Daoy (cell line): ENCODE data around the gene SIAH3. TPM values are rescaled to one million over a fixed set of nuclear protein-coding genes. Genes with fewer than 3 reads are reported as not detected.
"Not testable (repeated sequence)": the region's sequence is repeated elsewhere in the genome, so short reads cannot be mapped to it uniquely, and the experiment has no call there.

Experiments
- DNase-seq: peaks from one replicate; pipeline ENCODE4 v3.0.0-alpha.2; 2015; ENCODE audit warnings: low read depth
- total RNA-seq: library from RNA; depleted of rRNA; stranded (reverse); fragments of >200 nt; shearing (Covaris generic); gene quantifications from 2 replicates; pipeline ENCODE4 v1.2.3, GENCODE V29; 2014; rRNA removed

Gene SIAH3, protein sequence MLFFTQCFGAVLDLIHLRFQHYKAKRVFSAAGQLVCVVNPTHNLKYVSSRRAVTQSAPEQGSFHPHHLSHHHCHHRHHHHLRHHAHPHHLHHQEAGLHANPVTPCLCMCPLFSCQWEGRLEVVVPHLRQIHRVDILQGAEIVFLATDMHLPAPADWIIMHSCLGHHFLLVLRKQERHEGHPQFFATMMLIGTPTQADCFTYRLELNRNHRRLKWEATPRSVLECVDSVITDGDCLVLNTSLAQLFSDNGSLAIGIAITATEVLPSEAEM
- 0.06 and 0.12 TPM in 2 replicates for total RNA-seq

DNA sequence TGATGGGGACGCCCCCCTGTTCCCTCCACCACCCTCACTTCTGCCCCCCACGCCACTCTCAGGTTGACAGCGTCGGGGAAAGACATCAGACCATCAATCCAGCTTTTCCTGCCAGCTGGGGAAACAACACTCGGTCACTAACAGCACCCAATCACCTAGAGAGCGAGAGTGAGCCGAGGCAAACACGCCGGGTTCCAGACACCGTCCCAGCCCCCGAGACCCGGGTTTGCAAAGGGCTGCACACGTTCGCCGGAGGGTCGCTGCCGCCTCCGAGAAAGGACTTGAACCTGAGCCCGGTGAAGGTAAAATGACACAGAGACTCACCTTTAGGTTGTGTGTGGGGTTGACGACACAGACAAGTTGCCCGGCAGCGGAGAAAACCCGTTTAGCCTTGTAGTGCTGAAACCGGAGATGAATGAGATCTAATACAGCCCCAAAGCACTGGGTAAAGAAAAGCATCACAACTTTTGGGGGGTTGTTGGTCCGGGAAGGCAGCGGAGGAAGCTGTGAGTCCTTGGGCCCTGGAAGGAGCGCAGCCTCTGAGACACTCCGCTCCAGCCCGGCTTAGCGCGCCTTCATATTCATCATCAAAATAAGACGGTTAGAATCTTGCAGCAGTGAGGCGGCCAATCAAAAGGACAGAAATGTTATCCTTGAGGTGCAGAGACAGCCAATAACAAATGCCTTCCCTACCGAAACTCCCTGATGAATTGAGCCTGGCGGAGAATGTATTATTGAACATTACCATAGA, at the start of gene SIAH3:
Gene SIAH3 (minus strand): TSS at position 583 of the 751 bp plus-strand sequence. CDS start 124 bp downstream, at position 459.
- DNase-seq, result peak; percentile 40

DNA sequence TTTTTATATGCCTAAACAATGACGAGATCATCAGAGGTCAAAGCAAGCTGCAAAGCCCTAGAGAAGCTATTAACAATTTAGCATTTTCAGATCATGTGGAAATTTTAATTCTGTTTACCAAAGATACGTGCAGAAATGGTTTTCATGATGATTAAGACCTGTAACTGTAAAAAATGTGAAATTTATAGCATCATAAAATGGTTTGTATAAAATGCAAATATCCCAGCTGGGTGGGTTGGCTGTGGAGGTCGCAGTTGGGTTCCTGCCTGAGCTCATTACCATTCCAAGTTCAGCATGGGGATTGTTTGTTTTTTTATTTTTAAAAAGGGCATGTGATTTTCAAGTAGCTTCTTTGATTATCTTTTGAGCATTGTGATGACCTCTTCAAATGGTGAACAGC, 47.9 kb upstream of the SIAH3 start:
- DNase-seq, result no peak

DNA sequence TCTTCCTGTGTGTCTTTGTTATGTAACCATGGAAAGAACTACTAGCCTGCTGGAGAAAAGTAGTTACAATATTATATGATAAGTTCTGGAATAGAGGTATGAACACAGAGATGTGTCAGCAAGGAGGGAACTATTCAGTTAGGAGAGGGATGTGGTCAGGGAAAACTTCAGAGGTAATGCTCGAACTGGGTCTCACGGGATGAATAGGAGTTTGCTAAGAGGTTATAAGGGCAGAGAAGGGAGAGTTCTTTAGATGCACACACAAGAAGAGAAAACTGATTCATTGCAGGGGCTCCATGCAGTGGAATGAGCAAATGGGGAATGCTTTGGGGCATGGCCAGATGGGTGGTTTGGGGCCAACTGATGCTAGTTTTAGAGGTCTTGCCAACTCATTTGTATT, 46.0 kb upstream of the SIAH3 start:
- DNase-seq, result no peak

DNA sequence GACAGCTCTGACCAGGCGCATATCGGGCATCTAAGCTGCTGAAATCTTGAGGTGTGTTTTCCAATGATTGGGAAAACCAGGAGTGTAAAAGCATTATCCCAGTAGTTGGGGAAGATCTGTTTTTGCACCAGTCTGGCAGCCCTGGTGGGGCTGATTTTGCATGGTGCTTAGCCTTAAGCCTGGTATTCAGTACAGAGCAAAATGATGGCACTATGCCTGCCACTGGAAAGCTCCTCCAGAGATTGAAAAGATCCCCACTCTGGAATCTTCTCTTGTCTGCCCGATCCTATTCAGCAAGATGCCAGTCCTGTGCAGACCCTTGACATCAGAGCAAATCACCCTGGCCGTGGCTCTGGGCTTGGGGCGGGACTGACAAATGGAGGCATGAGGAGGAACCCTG, 44.7 kb upstream of the SIAH3 start:
- no peak for DNase-seq

DNA sequence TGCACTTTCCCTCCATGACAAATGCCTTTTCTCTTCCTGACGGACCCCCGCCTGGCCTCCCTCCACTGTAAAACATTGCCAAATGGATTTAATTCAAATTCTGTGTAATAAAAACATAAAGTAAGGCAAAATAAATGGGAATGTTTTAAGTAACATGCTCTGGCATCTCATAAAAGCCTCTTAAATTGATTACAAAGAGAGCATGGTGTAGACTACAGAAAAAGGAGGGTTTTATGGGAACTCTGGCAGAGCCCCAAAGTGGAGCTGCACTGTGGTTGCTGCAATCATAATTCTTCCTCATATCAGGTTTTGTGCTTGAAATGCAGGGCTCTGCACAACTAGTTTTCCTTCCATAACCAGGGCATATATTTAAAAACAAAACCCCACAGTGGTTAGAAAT, 44.3 kb upstream of the SIAH3 start:
- DNase-seq, result no peak

DNA sequence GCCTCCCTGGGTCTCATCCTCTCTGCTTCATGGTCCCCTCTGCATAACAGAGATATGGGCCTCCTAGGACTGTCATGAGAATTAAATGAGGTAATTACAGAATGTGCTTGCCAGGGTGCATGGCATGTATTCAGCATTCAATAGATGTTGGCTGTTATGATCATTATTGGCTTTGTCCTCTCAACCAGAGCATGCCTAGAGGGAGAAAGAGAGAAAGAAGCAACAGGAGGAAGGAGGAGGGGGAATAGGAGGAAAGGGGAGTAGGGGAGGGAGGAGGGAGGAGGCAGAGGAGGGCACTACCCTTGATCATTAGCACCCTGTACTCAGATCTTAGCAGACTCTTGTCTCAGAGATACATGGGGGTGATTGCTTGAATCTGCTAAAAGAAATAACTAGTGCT, 41.0 kb upstream of the SIAH3 start:
- no peak for DNase-seq

DNA sequence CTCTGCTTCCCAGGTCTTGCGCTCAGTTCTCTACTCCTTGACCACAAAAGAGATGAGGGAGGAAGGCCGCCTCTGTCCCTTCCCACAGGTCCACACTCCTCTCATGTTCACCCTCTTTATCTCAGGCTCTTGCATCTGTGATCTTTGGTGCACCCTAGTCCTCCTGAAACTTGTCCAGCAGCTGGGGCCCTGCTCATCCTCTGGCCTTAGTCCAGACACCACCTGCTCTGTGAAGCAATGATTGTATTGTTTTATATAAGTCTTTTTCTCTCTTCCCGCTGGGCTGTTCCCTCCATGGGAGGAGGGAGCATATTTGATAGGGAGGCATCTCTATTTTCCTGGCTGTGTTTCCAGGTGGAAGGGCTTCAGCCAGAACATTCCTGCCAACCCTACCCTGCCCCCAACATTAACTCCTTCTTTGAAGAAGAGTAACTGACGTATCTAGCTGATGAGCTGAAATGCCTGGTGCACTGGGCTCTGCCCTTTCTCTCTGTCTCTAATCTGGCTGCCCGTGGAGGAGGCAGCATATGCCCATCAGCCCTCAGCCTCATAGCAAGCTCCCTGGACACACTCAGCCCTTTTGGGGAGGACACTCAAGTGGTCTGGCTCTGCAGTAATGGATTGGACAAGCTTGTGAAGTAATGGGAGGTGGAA, 38.2 kb upstream of the SIAH3 start:
- DNase-seq, result no peak

DNA sequence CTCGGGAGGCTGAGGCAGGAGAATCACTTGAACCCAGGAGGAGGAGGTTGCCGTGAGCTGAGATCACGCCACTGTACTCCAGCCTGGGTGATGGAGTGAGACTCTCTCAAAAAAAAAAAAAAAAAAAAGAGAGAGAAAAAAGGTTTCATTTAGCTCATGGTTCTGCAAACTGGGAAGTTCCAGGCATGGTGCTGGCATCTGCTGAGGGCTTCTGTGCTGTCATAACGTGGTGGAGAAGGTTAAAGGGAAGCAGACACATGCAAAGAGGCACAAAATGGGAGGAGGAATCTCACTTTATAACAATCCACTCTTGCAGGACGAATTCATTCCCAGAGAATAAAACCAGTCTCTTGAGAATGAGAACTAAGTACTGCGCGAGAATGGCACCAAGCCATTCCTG, 34.9 kb upstream of the SIAH3 start:
- DNase-seq, result no peak

DNA sequence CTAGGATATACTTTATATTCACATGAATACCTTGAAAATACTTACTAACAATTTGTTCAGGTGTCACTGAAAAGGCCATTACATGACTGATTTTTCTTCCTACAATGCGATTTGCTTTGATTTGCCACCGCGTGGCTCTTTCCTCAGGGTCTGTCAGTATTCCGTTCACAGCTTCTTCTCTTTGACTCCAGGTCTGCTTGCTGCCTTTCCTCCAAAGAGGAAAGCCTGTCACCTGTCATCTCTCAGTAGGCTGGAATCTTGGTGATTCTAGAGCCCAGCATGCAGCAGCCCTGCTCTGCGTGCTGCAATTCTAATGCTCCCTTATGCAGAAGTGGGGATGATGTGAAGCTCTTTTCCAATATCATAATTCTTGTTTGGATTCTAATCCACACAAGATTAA, 33.6 kb upstream of the SIAH3 start:
- DNase-seq, result no peak

DNA sequence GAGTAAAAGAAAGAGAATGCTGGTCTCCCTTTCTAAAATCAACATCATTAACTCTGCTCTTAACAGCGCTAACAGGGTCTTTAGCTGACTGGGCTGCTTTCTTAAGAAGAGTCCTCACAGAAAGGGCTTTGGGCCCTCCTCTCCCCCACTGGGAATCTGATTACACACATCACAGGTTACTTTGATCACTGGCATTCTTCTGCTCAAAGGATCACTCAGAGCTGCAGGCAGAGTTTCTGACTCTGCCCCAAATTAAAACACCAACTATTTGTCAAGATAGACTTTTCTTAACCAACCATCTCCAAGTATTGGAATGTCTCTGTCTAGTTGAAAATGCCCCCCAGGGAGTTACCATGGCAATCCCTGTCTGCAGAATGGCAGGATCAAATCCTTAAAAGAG, 31.1 kb upstream of the SIAH3 start:
- peak; percentile 25 for DNase-seq

DNA sequence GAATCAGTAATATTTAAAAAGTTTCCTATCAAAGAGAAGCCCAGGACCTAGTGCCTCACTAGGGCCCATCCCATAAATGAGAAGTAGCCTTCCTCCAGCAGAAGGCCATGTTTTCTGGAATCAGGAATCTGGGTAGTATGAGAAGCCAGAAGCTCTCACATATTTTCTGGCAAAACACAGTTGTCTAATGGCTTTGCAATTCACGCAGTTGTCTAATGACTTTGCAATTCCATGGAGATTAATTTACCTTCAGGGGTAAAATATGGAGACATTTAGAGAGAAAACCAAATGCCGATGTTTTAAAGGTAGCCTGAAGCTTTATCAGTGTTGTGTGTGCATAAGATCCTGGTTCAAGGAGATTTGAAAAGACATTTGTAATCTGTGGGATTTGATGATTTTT, 29.8 kb upstream of the SIAH3 start:
- DNase-seq, result no peak

DNA sequence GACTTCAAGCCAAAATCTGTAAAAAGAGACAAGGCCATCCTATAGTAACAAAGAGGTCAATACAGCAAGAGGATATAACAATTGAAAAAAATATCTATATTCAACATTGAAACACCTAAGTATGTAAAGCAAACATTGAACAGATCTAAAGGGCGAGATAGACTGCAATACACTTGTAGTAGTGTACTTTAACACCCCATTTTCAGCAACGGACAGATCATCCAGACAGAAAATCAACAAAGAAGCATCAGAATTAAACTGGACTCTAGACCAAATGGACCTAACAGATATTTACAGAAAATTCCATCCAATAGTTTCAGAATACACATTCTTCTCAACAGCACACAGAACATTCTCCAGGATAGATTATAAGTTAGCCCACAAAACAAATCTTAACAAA, 28.7 kb upstream of the SIAH3 start:
- no peak for DNase-seq

DNA sequence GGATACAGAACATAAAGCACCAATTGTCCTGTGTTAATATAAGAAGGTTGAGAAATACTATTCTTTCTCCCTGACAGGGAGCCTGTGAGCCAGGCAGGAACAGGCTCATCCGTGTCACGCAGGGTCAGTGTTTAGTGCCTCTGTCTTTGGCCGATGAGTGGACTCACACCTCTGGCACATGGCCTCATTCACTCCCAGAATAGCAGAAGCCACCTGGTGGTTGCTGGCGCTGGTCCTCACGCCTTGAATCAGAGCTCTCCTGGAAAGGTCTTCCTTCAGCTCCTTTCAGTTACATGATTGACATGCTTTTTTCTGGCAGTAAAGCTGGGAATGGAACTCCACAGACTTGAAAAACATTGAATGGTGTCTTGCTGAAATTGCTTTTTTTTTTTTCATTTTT, 28.1 kb upstream of the SIAH3 start:
- peak; percentile 15 for DNase-seq

DNA sequence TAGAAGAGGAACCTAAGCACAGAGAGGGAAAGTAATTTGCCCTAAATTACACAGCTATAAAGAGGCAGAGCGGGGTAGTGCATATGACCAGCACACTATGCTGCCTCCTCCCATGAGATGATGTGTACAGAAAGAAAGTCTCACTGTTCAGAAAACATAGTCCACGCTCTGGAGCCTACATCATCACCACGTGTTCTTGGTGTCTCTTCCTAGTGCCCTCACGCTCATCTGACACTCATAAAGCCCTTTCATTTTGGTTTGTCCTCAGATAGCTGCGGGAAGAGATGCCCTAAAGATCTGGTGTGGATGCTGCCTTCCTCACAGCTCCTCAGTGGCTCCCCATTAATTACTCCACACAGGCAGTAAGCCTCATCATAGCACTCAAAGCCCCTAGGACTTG, 27.4 kb upstream of the SIAH3 start:
- DNase-seq, result no peak

DNA sequence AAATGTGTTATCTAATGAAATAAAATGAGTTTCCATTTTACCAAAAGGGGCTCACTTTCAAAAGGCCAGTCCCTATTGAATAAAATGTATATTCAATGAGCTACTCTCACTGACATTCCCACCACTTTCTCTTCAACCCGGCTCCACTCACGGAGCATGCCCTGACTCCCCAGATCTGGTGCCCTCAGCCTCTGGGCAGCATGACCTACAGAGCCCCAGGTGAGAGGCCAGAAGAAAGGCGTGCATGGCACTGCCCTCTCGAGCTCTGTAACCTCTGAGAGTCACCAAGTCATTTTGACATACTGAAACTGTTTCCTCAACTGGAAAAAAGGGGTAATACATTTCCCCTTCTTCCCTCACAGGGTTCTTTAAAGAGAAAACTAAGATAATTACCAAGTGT, 25.2 kb upstream of the SIAH3 start:
- DNase-seq, result no peak

DNA sequence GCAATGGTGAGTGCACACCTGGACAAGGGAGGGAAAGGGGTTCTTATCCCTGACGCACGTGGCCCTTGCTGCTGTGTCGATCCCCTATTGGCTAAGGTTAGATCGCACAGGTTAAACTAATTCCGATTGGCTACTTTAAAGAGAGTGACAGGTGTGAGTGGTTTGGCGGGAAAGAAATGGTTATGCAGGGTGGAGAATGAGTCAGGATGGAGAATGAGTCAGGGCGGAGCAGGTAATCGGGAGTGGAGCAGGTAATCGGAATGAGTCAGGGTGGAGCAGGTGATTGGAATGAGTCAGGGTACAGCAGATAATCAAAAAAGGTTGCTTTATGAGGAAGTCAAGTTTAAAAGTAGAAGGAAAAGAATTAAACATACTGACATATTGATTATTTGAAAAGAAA, 24.4 kb upstream of the SIAH3 start:
- DNase-seq, result no peak

DNA sequence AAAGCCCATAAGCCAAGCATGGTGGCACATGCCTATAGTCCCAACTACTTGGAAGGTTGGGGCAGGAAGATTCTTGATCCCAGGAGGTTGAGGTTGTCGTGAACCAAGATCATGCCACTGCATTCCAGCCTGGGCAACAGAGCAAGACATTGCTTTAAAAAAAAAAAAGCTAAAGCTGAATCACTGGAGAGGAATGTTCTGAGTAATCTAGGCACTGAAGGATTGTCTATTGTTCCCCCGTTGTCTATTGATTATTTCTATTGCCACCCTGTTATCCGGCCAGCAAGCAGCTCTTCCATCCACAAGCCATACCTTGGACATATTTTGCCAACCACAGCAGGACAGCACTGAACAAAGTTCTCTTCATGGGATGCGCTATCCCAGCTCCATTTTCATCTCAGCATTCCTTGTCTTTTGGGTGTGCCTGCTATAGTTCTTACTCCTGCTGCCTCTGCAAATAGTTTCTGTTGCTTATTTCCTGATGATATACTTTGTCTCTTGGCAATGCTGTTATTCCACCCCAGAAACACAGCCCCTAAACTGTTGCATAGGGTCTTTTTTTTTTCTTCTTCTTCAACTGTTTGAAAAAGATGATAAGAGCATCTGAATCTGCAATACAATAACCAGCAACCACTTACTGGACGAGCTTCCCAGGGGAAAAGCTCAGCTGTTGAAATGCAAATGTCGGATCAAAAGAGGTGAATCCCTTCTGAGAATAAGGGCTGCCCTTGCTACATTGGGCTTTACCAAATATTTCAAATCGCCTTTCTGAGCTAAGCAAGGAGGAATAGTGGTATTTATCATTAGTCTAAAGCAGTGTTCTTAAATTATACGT, 22.2 kb upstream of the SIAH3 start:
- DNase-seq, result peak; percentile 25

DNA sequence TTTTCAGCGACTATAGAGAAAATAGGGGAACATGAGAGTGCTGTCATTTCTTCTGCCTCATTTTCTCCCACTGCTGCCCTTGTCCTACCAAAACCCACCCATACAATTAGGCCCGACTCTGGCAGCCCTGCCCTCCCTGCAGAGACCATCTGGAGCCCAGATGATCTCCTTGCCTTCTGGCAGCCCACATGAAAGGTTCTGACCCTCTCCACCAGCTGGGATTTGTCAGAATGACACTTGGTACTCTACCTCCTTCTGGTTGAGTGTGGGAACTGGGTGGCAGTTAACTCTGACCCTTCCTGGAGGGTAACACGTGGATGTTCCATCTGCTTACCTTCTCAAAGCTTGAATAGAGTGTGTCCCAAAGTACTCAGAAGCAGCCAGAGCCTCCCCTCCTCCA, 21.0 kb upstream of the SIAH3 start:
- no peak for DNase-seq

DNA sequence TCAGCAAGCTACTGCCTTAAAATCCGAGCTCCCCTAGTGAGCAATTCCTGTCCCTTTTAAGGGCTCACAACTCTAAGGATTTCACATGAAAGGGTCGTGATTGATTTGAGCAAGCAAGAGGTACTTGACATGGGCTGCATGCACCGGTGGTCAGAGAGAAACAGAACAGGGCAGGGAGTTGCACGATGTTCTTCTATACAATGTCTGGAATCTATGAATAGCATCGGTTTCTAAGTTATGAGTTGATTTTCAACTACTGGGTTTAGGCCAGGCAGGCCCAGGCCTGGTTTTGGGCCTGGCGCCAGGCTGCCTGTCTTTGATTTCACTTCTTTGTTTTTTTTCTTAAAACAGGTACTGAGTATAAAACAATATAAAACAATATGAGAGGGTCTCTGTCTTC, 19.6 kb upstream of the SIAH3 start:
- DNase-seq, result not testable (repeated sequence)

DNA sequence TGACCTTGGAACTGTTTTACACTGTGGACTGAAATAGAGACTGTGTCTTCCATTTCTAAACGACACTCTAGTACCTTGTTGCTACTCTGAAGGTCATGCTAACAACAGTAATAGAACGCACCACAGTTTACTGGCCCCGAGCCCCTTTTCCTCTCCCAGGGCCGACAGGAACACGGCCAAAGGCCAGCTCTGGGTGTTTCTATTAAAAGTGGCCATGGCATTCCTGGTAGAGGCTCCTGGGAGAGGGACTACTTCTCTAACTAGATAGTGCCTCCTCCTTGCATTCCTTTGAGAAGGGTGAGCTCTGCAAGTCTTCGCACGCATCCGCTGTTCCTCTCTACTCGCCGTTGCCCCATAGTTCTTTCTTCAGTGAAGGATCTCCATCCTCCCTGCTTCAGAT, 18.7 kb upstream of the SIAH3 start:
- DNase-seq, result no peak

DNA sequence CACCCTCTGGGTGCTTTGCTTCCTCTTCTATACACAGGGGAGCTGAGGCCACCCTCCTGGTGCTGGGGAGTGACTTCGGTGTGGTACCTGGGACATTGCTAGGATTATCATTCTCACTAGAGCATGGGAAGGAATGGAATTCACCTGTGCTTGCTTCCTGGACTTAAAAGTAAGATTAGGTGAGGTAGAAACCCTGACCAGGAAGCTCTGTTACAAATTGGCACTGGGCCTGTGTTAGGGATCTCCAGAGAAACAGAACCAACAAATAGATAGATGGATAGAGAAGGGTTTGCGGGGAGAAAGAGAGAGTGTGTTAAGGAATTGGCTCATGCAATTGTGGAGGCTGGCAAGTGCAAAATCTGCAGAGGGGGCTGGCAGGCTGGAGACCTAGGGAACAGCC, 13.9 kb upstream of the SIAH3 start:
- no peak for DNase-seq
